Endothelial cell of umbilical vein (primary cell): Measurements from ENCODE around the gene RAD51B.

ENCODE experiments used
- POLR2A ChIP-seq: IDR thresholded peaks from 2 replicates; pipeline ENCODE4 v1.6.1; 2012; ENCODE audit warnings: low read depth, mild to moderate bottlenecking, control low read depth, low read length
- TF ChIP-seq, protein P1 (sequence below), 2 donors: IDR thresholded peaks; 1 replicate in 1 of 2; 2 replicates in 1 of 2; pipeline ENCODE4 v1.5.1; 2011; ENCODE audit warnings: low read length in 2 of 2, mild to moderate bottlenecking in 2 of 2, moderate library complexity in 2 of 2, control low read depth in 1 of 2, inconsistent platforms in 1 of 2, low read depth in 1 of 2; ENCODE audit not compliant: insufficient read depth in 1 of 2; ENCODE audit errors: extremely low read depth in 1 of 2

DNA sequence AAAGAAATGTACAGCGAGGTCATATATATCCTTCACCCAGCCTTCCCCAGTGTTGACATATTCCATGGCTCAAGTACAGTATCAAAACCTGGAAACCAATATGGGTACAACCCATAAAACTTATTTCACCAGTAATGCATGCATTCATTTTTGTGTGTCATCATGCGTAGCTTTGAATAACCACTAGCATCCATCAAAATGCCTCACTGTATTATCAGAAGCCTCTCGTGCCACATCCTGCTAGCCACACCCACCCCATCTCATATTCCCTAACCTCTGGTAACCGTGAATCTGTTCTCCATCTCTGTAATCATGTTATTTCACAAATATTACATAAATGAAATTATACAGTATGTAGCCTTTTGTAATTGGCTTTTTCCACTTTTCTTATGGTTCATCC, 314.3 kb downstream of the RAD51B start:
- no peak for TF ChIP-seq POLR2A
- TF ChIP-seq, protein P1, sequence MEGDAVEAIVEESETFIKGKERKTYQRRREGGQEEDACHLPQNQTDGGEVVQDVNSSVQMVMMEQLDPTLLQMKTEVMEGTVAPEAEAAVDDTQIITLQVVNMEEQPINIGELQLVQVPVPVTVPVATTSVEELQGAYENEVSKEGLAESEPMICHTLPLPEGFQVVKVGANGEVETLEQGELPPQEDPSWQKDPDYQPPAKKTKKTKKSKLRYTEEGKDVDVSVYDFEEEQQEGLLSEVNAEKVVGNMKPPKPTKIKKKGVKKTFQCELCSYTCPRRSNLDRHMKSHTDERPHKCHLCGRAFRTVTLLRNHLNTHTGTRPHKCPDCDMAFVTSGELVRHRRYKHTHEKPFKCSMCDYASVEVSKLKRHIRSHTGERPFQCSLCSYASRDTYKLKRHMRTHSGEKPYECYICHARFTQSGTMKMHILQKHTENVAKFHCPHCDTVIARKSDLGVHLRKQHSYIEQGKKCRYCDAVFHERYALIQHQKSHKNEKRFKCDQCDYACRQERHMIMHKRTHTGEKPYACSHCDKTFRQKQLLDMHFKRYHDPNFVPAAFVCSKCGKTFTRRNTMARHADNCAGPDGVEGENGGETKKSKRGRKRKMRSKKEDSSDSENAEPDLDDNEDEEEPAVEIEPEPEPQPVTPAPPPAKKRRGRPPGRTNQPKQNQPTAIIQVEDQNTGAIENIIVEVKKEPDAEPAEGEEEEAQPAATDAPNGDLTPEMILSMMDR (IDR thresholded peaks at IDR 0.05; ENCODE audit: extremely low read depth in 1 of 2, insufficient read depth in 1 of 2, low read depth in 1 of 2, low read length in 2 of 2): no peak
